NAMALWA (cell line): Measurements from ENCODE around the gene RNLS.
A peak's percentile ranks its signal among the peaks of the same experiment; 100 is the strongest.
"Not testable (repeated sequence)": the region's sequence is repeated elsewhere in the genome, so short reads cannot be mapped to it uniquely, and the experiment has no call there.

Experiments used
- DNase-seq: peaks from one replicate; pipeline ENCODE4 v3.0.0-alpha.2; 2015; ENCODE audit warnings: low spot score

Gene RNLS

GRCh38 chr10:88343761-88344484, 239.2 kb downstream of the RNLS start:
- no peak for DNase-seq

DNA sequence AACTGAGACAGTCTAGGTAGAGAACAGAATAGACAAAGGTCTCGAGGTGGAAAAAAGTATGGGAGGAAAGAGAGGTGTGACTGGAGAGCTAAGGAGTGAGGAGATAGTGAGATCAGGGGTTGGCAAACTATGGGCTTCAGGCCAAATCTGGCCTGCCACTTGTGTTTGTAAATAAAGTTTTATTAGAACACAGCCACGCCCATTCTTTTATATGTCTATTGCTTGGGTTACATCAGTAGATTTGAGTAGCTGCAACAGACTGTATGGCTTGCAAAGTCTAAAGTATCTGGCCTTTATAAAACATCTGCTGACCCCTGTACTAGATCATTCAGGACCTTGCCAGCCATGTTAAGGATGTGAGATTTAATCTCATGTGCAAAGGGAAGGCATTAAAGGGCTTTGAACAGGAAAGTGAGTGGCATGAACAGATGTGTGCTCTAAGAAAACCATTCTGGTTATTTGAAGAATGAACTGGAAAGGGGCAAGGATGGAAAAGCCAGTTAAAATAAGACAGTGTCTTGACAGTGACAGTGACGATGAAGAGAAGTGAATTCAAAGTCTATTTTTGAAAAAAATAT, 240.3 kb downstream of the RNLS start:
- peak; percentile 34 for DNase-seq

DNA sequence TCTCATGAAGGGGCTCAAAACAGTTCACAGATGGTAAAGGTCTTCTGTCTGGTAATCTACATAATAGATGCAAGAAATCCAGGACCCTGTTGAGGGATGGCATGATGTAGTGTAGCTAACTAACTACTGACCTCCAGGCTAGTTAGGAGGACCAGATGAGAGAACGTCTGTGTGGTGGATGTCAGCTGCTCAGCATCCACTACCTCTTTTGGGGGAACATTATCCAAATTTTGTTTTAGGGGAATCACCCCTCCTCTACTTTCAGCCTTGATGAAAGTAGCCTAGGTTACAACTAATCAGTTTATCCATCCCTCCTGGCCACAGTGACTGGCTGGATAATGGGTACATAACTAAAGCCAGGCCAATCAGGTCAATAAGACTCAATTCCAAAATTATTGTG, 246.0 kb downstream of the RNLS start:
- no peak for DNase-seq

GRCh38 chr10:88336334-88336733, 246.8 kb downstream of the RNLS start:
- DNase-seq: no peak

DNA sequence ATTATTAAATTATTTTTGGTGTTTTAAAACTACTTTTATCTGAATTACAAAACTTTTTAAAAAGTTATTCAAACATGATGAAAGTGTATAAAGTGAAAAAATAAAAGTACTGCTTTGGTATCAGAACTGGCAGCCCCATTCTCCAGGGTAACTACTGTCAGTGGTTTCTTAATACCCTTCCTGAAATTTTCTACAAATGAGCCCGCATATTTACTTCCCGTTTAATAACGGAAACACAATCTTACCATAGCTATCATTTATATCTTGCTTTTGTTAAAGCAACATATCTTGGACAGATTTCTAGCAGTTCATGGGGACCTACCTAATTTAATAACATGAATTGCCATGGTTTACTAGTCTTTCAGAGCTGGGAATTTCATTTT, 249.9 kb downstream of the RNLS start:
- DNase-seq: no peak

DNA sequence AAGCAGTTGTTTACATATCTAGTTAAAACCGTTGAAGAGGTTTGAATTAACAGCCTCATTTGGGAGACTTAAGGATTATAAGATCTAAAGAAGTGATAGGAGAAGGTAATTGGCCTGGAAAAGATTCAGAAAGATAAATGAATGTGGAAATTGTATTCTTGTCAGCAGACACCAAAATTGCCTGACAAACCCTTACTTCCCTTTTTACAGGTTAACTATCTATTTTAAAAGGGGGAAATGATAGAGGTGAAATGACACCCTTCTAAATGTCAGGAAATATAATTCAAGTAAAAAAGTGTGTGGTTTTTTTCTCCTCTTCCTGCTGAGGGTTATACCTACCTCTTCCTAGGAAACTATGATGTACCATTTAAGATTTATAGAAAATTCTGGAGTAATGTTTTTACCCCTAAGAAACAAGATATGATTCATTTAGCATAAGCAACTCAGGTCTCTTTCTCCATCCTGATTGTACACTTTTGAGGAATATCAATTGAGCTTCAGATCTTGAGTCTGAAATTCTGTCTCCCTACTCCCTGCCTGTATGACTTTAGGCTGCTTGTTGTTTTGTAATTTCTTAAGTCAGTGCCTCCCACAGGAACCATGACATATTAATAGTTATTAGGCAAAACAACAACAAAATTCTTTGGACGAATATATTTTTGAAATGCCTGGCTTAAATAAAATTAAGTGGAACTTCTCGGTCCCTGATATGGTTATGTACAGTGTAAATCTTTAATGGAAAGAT, 250.4 kb downstream of the RNLS start:
- no peak for DNase-seq

DNA sequence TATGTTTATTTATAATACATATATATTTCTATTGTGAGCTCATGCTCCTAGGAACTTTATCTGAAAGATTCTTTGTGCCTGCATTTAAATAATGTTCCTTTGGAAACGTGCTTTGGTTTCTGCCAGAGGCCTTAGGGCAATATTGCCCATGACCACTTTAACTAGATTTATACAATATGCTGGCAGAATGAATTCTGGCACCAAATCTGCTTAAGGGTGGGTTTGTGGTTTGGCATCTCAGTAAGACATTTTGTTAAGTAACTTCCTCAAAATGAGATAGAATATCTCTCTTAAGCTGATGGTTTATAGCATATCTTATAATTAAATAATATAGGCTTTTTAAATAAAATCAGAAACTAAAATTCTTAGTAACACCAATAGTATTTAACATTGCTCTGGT, 252.9 kb downstream of the RNLS start:
- DNase-seq: no peak

DNA sequence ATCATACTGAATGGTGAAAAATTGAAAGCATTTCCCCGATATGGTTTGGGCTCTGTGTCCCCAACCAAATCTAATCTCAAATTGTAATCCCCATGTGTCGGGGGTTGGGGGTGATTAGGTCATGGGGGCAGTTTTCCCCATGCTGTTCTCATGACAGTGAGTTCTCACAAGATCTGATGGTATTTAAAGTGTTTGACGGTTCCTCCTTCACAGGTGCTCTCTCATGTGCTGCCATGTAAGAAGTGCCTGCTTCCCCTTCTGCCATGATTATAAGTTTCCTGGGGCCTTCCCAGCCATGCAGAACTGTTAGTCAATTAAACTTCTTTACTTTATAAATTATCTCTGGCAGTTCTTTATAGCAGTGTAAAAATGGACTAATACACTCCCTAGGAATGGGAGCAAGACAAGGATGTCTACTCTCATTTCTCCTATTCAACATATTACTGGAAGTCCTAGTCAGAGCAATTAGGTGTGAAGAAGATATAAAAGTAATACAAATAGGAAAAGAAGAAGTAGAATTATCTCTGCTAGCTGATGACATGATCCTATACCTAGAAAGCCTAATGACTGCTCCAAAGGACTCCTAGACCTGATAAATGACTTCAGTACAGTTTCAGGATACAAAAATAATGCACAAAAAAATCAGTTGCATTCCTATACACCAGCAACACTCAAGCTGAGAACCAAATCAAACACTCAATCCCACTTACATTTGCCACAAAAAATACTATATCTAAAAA, 260.6 kb downstream of the RNLS start:
- peak; percentile 69 for DNase-seq

DNA sequence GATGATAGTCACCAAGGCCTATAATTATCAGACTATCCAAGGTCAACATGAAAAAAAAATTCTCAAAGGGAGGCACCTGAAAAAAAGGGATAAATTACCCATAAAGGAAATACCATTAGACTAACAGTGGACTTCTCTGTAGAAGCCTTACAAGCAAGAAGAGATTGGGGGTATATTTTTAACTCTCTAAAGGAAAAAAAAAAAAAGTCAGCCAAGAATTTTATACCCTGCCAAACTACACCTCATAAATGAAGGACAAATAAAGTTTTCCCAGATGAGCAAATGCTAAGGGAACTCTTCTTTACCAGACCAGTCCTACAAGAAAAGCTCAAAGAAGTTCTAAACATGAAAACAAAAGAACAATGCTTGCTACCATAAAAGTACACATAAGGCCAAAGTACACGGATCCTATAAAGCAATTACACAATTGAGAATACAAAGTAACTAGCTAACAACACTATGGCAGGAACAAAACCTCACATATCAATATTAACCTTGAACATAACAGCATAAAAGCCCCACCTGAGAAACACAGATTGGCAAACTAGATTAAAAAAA, 263.1 kb downstream of the RNLS start:
- DNase-seq: no peak

- peak; percentile 60 for DNase-seq
Measured at GRCh38 chr10:88318803-88319202, 264.3 kb downstream of the RNLS start.

DNA sequence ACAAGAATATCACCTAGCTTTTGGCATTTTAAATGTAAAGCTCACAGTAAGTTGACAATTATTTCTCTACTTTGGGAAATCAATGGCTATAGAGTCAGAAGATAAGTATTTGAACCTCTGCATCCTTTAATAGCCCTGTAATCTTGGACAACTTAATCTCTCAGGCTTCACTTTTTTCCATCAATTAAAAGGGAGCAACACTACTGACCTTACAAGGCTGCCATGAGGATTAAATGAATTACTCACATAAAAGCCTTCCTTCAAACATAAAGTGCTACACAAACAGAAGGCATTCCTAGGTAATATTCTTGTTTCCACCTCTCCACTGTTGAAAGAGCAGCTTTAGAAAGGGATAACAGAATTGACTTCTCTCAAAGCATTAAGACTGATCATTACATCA, 266.0 kb downstream of the RNLS start:
- DNase-seq: no peak

GRCh38 chr10:88316292-88316861, 266.7 kb downstream of the RNLS start:
- no peak for DNase-seq

- DNase-seq: no peak
Measured at GRCh38 chr10:88315755-88316154, 267.4 kb downstream of the RNLS start.

GRCh38 chr10:88314362-88314761, 268.8 kb downstream of the RNLS start:
- DNase-seq: no peak

- no peak for DNase-seq
Measured at GRCh38 chr10:88313878-88314277, 269.2 kb downstream of the RNLS start.

DNA sequence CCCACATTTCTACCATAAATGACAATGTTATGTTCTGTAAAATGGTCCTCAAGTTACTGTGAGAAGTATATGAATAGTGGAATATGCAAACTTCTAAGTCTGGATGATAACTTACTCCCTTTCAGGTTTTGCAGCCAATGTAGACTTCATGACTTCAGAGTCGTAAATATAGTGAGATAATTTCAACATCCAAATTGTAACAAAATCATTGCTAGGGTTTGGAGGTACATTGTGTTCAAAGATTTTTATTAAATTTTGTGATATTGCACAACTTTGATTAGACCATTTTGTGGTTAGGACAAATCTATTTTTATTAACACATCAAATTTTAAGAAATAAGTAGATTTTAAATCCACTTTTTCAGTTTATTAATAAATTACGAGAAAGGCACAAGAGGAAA, 270.3 kb downstream of the RNLS start:
- DNase-seq: no peak

DNA sequence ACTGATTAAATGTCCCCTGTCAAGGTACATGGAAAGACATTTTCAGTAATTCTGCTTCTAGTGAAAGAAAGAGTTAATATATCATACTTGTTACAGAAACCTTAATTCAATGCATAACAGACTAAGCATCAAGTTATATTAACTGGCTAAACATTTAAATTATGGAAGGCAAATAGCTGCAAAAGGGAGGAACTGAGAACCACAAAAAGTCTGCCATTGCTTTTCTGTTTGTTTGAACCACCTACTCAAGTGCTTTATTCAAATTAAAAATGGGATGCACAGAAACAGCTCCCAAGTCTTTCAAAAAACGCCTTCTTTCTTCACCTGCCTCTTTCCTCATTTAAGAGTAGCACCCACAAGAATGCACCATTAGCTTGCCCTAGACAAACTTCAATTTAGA, 271.9 kb downstream of the RNLS start:
- no peak for DNase-seq

- DNase-seq: no peak
Measured at GRCh38 chr10:88309365-88309764, 273.8 kb downstream of the RNLS start.

DNA sequence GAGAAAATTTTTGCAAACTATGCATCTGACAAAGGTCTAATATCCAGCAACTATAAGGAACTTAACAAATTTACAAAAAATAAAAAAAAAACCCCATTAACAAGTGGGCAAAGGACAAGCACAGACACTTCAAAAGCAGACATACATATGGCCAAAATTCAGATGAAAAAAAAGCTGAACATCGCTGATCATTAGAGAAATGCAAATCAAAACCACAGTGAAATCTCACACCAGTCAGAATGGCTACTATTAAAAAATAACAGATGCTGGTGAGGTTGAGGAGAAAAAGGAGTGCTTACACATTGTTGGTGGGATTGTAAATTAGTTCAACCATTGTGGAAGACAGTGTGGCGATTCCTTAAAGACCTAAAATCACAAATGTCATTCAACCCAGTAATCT, 274.8 kb downstream of the RNLS start:
- not testable (repeated sequence) for DNase-seq

GRCh38 chr10:88299787-88300186, 283.3 kb downstream of the RNLS start:
- DNase-seq: no peak

DNA sequence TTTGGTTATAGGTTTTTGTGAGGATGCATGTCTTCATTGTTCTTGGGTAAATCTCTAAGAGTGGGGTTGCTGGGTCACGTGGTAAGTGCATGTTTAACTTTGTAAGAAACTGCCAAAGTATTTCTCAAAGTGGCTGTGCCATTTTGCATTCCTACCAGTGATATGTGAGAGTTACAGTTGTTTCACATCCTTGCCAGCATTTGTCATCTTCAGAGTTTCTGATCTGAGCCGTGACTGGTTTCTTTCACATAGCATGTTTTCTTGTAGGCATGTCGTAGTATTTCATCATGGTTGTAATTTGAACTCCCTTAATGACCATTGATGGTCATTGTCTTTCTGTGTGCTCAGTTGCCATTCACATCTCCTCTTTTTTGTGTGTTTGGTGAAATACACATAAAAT, 286.0 kb downstream of the RNLS start:
- DNase-seq: no peak

DNA sequence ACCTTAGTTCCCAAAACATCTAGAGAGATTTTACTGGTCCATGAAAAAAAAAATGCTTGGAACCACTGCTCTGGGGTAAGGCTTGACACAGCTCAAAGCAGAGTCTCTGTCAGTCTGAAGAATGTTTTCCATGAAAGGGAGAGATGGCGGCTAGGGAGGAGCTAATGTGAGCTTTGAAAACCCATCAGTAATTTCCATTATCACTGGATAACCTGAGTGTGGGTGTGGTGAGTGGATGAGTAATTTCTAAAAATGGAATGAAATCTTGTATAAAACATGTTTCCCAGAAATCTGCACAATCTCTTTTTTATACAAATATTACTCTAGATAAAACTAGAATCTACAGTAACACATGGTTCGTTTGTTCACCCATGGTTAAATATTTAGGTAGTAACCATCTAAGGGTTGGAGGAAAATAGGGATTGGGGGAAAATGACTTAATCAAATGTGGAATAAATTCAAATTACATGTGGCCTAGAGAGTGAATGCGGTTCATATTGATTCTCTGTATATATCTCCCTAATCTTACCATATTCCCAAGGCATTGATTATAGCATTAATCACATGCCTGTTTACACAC, 289.4 kb downstream of the RNLS start:
- no peak for DNase-seq
